Measurements from ENCODE around the gene SNAI3. TPM values are rescaled to one million over a fixed set of nuclear protein-coding genes. Genes with fewer than 3 reads are reported as not detected.

SNAI3 gene
- total RNA-seq, 1 experiment from 2014 or later, result not detected

- TSS peak; percentile 80 for BruUV-seq (replicated peaks)
- Histone ChIP-seq H3K36me3 (ENCODE audit: control insufficient read depth, insufficient read depth, low read length) (no peaks in the 10 kb centered on the region), H3K27me3 (ENCODE audit: control insufficient read depth, insufficient read depth, low read length) (no peaks in the 10 kb centered on the region), H3K9me3 (ENCODE audit: control insufficient read depth, insufficient read depth, low read depth, low read length) (no peaks in the 10 kb centered on the region), H3K4me3 (ENCODE audit: low read depth in 2 of 2, low read length in 2 of 2) (no peak overlapping the region), H3K27ac (ENCODE audit: low read length) (no peak overlapping the region), H3K4me1 (ENCODE audit: control insufficient read depth, insufficient read depth, low read length) (no peaks in the 10 kb centered on the region)
- in situ Hi-C loops (cut with HindIII; ENCODE audit: low pct_unique_long_range_greater_than_20kb, low sequenced_read_pairs), result no loop called here
- ChIA-PET CTCF (interaction anchor here (1.0 kb wide), 1 partner anchor 9 kb away, joined by 3 read pairs; no protein-coding TSS in a partner anchor), POLR2A (no interaction called here)
- ATAC-seq (no peak), DNase-seq (ENCODE audit: low read depth, low spot score) (no peak)
- TF ChIP-seq REST (IDR thresholded peaks at IDR 0.05; ENCODE audit: insufficient read depth in 1 of 2, low read depth in 2 of 2, low read length in 1 of 2) (no peak), SIN3A (IDR thresholded peaks at IDR 0.05; ENCODE audit: borderline replicate concordance, insufficient read depth, low read depth, low read length) (no peak), CTCF (IDR thresholded peaks at IDR 0.05) (no peak), POLR2AphosphoS5 (IDR thresholded peaks at IDR 0.05; ENCODE audit: low read depth, low read length) (no peak), TCF7L2 (IDR thresholded peaks at IDR 0.05; ENCODE audit: low read depth, low read length) (no peak)
- intact Hi-C loops (cut with micrococcal nuclease; ENCODE audit: unreplicated experiment), result no loop called here
Measured at GRCh38 chr16:88696441-88696840, 10.1 kb upstream of the SNAI3 start.

GRCh38 chr16:88695753-88696152 is 9.4 kb upstream of the SNAI3 start:
- CTCF ChIA-PET, result interaction anchor here (1.0 kb wide), 1 partner anchor 9 kb away, joined by 3 read pairs; no protein-coding TSS in a partner anchor
- POLR2A ChIA-PET, result no interaction called here
- Histone ChIP-seq H3K4me1 (ENCODE audit: control insufficient read depth, insufficient read depth, low read length) (no peaks in the 10 kb centered on the region), H3K27me3 (ENCODE audit: control insufficient read depth, insufficient read depth, low read length) (no peaks in the 10 kb centered on the region), H3K36me3 (ENCODE audit: control insufficient read depth, insufficient read depth, low read length) (no peaks in the 10 kb centered on the region), H3K4me3 (ENCODE audit: low read depth in 2 of 2, low read length in 2 of 2) (no peak overlapping the region), H3K27ac (ENCODE audit: low read length) (no peak overlapping the region), H3K9me3 (ENCODE audit: control insufficient read depth, insufficient read depth, low read depth, low read length) (no peaks in the 10 kb centered on the region)
- no peak for ATAC-seq
- in situ Hi-C loops (cut with HindIII; ENCODE audit: low pct_unique_long_range_greater_than_20kb, low sequenced_read_pairs) (no loop called here), intact Hi-C loops (cut with micrococcal nuclease; ENCODE audit: unreplicated experiment) (no loop called here)
- no peak for DNase-seq (ENCODE audit: low read depth, low spot score)
- TF ChIP-seq TCF7L2 (IDR thresholded peaks at IDR 0.05; ENCODE audit: low read depth, low read length), result no peak
- TF ChIP-seq POLR2AphosphoS5 (IDR thresholded peaks at IDR 0.05; ENCODE audit: low read depth, low read length), result no peak
- no peak for TF ChIP-seq REST (IDR thresholded peaks at IDR 0.05; ENCODE audit: insufficient read depth in 1 of 2, low read depth in 2 of 2, low read length in 1 of 2)
- TF ChIP-seq CTCF (IDR thresholded peaks at IDR 0.05), result no peak
- no peak for TF ChIP-seq SIN3A (IDR thresholded peaks at IDR 0.05; ENCODE audit: borderline replicate concordance, insufficient read depth, low read depth, low read length)
- BruUV-seq (replicated peaks), result no TSS peak
